Tibial artery (tissue), 4 donors: ENCODE results near the gene HLA-DQB1.
"Not testable (repeated sequence)": the region's sequence is repeated elsewhere in the genome, so short reads cannot be mapped to it uniquely, and the experiment has no call there.

Experiments used
- DNase-seq, 2 donors: peaks; one replicate each; pipeline ENCODE4 v3.0.0-alpha.2; 2019
- H3K27ac ChIP-seq, 2 donors: fragments of 200-600 bp; sonication (generic) in 1 of 2; 1 replicate in 1 of 2; 2 replicates in 1 of 2; pipeline ENCODE4 v1.5.1; 2018 to 2019; ENCODE audit warnings: mild to moderate bottlenecking in 1 of 2
- H3K27me3 ChIP-seq, 2 donors: fragments of 200-600 bp; sonication (generic) in 1 of 2; one replicate each; pipeline versions ENCODE4 v1.5.1 to v1.6.0; 2016 to 2019
- H3K36me3 ChIP-seq, 3 donors: fragments of 200-600 bp; sonication (generic) in 2 of 3; one replicate each; pipeline ENCODE4 v1.5.1; 2016 to 2019; ENCODE audit warnings: mild to moderate bottlenecking in 2 of 3
- H3K4me1 ChIP-seq, 4 donors: fragments of 200-600 bp; sonication (generic) in 2 of 4; 1 replicate in 3 of 4; 2 replicates in 1 of 4; pipeline ENCODE4 v1.5.1; 2016 to 2019
- H3K4me3 ChIP-seq, 2 donors: fragments of 200-600 bp; sonication (generic) in 1 of 2; 1 replicate in 1 of 2; 2 replicates in 1 of 2; pipeline ENCODE4 v1.5.1; 2018 to 2019; ENCODE audit warnings: mild to moderate bottlenecking in 2 of 2
- H3K9me3 ChIP-seq, 3 donors: fragments of 200-600 bp; sonication (generic) in 1 of 3; one replicate each; pipeline ENCODE4 v1.5.1; 2016 to 2019
- intact Hi-C: fragments of 100-400 bp; cut with DNase I; formaldehyde crosslinking; loops from one replicate; pipeline ENCODE4 v1.15.0; 2023; ENCODE audit warnings: low total_unique reads
- TF ChIP-seq, protein P1 (sequence below), 2 experiments: fragments of 200-600 bp in 1 of 2; fragments of 450-650 bp in 1 of 2; IDR thresholded peaks; one replicate each; pipeline ENCODE4 v1.5.1; 2017 to 2019; ENCODE audit warnings: antibody characterized with exemption in 2 of 2, mild to moderate bottlenecking in 1 of 2, moderate library complexity in 1 of 2

Gene HLA-DQB1

GRCh38 chr6:32643904-32644303, 22.6 kb downstream of the HLA-DQB1 start:
- H3K27ac ChIP-seq: no peak overlapping the region
- intact Hi-C loops: loop anchor here (10.0 kb wide), 1 partner anchor 101 kb away; the partner anchor contains the start of gene HLA-DQA2
- no peaks in the 10 kb centered on the region for H3K36me3 ChIP-seq

GRCh38 chr6:32642720-32643106, 23.7 kb downstream of the HLA-DQB1 start:
- DNase-seq: no peak
- Histone ChIP-seq H3K27me3 (no peaks in the 10 kb centered on the region), H3K9me3 (no peaks in the 10 kb centered on the region), H3K4me3 (no peak overlapping the region), H3K27ac (no peak overlapping the region), H3K36me3 (no peaks in the 10 kb centered on the region), H3K4me1 (no peaks in the 10 kb centered on the region)
- TF ChIP-seq, protein P1, sequence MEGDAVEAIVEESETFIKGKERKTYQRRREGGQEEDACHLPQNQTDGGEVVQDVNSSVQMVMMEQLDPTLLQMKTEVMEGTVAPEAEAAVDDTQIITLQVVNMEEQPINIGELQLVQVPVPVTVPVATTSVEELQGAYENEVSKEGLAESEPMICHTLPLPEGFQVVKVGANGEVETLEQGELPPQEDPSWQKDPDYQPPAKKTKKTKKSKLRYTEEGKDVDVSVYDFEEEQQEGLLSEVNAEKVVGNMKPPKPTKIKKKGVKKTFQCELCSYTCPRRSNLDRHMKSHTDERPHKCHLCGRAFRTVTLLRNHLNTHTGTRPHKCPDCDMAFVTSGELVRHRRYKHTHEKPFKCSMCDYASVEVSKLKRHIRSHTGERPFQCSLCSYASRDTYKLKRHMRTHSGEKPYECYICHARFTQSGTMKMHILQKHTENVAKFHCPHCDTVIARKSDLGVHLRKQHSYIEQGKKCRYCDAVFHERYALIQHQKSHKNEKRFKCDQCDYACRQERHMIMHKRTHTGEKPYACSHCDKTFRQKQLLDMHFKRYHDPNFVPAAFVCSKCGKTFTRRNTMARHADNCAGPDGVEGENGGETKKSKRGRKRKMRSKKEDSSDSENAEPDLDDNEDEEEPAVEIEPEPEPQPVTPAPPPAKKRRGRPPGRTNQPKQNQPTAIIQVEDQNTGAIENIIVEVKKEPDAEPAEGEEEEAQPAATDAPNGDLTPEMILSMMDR (IDR thresholded peaks at IDR 0.05): no peak
- intact Hi-C loops: loop anchor here (10.0 kb wide), 1 partner anchor 102 kb away; the partner anchor contains the start of gene HLA-DQA2

More at GRCh38 chr6:32643904-32644303, 22.6 kb downstream of the HLA-DQB1 start:
- TF ChIP-seq, protein P1 (IDR thresholded peaks at IDR 0.05): no peak
- Histone ChIP-seq H3K9me3 (no peaks in the 10 kb centered on the region), H3K4me3 (no peak overlapping the region), H3K27me3 (no peaks in the 10 kb centered on the region), H3K4me1 (no peaks in the 10 kb centered on the region)
- DNase-seq: no peak

GRCh38 chr6:32641785-32642719, 24.4 kb downstream of the HLA-DQB1 start:
- intact Hi-C loops: loop anchor here (10.0 kb wide), 1 partner anchor 103 kb away; the partner anchor contains the start of gene HLA-DQA2

GRCh38 chr6:32641122-32641521, 25.3 kb downstream of the HLA-DQB1 start:
- TF ChIP-seq, protein P1 (IDR thresholded peaks at IDR 0.05): no peak
- intact Hi-C loops: loop anchor here (10.0 kb wide), 1 partner anchor 104 kb away; the partner anchor contains the start of gene HLA-DQA2
- DNase-seq: no peak

More at GRCh38 chr6:32641785-32642719, 24.4 kb downstream of the HLA-DQB1 start:
- H3K9me3 ChIP-seq, H3K36me3 ChIP-seq, H3K4me1 ChIP-seq, H3K4me3 ChIP-seq, H3K27ac ChIP-seq, DNase-seq, H3K27me3 ChIP-seq: not testable (repeated sequence)

DNA sequence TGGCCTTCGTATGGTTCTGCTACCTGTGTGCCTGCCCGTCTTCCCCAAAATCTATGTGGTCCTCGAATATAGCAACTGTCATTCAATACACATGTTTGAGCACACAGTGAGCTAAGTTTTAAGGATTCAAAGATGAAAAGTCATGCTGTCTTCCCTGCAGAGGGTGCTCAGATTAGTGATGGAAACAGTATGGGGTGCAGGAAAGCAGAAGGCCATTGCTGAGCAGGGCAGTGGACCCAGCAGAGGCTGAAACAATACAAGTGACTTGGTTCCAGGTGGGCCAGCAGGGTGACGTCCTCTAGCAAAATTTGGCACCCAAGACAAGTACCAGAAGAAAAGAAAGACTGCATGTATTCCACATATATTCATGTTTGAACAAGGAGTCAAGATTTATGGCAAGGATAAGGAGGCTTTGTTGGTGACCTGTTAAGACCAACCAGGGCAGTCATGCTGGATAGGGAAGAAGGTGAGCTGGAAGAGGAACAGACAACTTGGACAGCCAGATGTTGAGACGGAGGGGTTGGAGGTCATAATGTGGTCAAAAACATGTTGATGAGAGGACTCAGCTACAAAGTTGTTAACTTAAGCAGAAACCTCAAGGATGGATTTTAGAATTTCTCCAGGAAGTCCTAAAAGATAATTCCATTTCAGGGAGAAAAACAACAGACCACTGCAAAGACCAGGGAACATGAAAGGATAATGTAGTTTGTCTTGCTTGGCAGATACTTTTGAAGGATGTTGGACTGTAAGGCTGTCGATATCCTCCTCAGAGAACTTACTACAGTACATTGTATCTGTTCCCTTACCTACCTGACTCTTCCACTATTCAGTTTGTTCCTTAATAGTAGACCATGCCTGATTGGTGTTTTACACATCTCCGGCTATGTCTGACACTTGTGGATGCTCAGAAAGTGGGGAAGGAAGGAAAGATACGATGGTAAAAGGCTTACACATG, 26.7 kb downstream of the HLA-DQB1 start:
- no peaks in the 10 kb centered on the region for H3K9me3 ChIP-seq
- no peaks in the 10 kb centered on the region for H3K36me3 ChIP-seq
- no peaks in the 10 kb centered on the region for H3K27me3 ChIP-seq
- no peaks in the 10 kb centered on the region for H3K4me1 ChIP-seq
- intact Hi-C loops: loop anchor here (10.0 kb wide), 1 partner anchor 105 kb away; the partner anchor contains the start of gene HLA-DQA2
- H3K27ac ChIP-seq: no peak overlapping the region
- TF ChIP-seq, protein P1 (IDR thresholded peaks at IDR 0.05): no peak
- DNase-seq: no peak
- H3K4me3 ChIP-seq: no peak overlapping the region

More at GRCh38 chr6:32641122-32641521, 25.3 kb downstream of the HLA-DQB1 start:
- H3K9me3 ChIP-seq: no peaks in the 10 kb centered on the region
- no peak overlapping the region for H3K4me3 ChIP-seq
- H3K4me1 ChIP-seq: no peaks in the 10 kb centered on the region
- no peak overlapping the region for H3K27ac ChIP-seq
- H3K27me3 ChIP-seq: no peaks in the 10 kb centered on the region
- no peaks in the 10 kb centered on the region for H3K36me3 ChIP-seq
